ENCODE measurements around the gene REEP1. TPM values are rescaled to one million over a fixed set of nuclear protein-coding genes. Genes with fewer than 3 reads are reported as not detected.

The REEP1 gene
- total and polyA plus RNA-seq, 9 of the 15 experiments (the other 6 are each of a cell fraction or from before 2014, with no cell fraction given), result 0.11 to 0.67 (median 0.13) TPM

GRCh38 chr2:86216575-86217555, 120.6 kb downstream of the REEP1 start (continued):
- TF ChIP-seq ARID3B (CRISPR knock-in tag; IDR thresholded peaks at IDR 0.05; ENCODE audit: borderline replicate concordance) (no peak), HMG20A (CRISPR knock-in tag; conservative IDR thresholded peaks at IDR 0.05) (no peak), ZNF311 (CRISPR knock-in tag; IDR thresholded peaks at IDR 0.05) (no peak), PBX2 (CRISPR knock-in tag; IDR thresholded peaks at IDR 0.05; ENCODE audit: low read depth) (no peak), PBX2 (tag; conservative IDR thresholded peaks at IDR 0.05; ENCODE audit: low read depth) (0 out of 2 replicates have a peak, but pooled peaks have one; percentile 30), ZNF695 (CRISPR knock-in tag; IDR thresholded peaks at IDR 0.05) (no peak), DIDO1 (tag; IDR thresholded peaks at IDR 0.05; ENCODE audit: low read depth) (no peak), MCM3 (IDR thresholded peaks at IDR 0.05) (no peak), ZNF23 (CRISPR knock-in tag; IDR thresholded peaks at IDR 0.05) (no peak), ARID2 (IDR thresholded peaks at IDR 0.05) (no peak), EZH2 (IDR thresholded peaks at IDR 0.05; ENCODE audit: borderline replicate concordance, low read depth, low read length) (no peak), CHCHD3 (CRISPR knock-in tag; IDR thresholded peaks at IDR 0.05) (no peak), SNIP1 (IDR thresholded peaks at IDR 0.05; ENCODE audit: low read depth) (no peak), TRIM28 (IDR thresholded peaks at IDR 0.05) (no peak), EGR1 (conservative IDR thresholded peaks at IDR 0.05) (peak; percentile 74), MTF1 (CRISPR knock-in tag; IDR thresholded peaks at IDR 0.05; ENCODE audit: borderline replicate concordance) (no peak), ZNF3 (CRISPR knock-in tag; IDR thresholded peaks at IDR 0.05) (no peak), RREB1 (CRISPR knock-in tag; IDR thresholded peaks at IDR 0.05) (no peak), GTF2E2 (tag; IDR thresholded peaks at IDR 0.05) (no peak), NR1H2 (CRISPR knock-in tag; IDR thresholded peaks at IDR 0.05) (no peak)
